GM12872 (cell line): Measurements from ENCODE around the gene RHCG.

Experiments
- TF ChIP-seq, protein P1 (sequence below): IDR thresholded peaks from 3 replicates; pipeline ENCODE4 v1.5.1; 2011; ENCODE audit warnings: low read depth, mild to moderate bottlenecking, low read length, moderate library complexity; ENCODE audit not compliant: insufficient read depth

RHCG gene

GRCh38 chr15:89528757-89529352 lies 32.5 kb upstream of the RHCG start:
- TF ChIP-seq, protein P1, sequence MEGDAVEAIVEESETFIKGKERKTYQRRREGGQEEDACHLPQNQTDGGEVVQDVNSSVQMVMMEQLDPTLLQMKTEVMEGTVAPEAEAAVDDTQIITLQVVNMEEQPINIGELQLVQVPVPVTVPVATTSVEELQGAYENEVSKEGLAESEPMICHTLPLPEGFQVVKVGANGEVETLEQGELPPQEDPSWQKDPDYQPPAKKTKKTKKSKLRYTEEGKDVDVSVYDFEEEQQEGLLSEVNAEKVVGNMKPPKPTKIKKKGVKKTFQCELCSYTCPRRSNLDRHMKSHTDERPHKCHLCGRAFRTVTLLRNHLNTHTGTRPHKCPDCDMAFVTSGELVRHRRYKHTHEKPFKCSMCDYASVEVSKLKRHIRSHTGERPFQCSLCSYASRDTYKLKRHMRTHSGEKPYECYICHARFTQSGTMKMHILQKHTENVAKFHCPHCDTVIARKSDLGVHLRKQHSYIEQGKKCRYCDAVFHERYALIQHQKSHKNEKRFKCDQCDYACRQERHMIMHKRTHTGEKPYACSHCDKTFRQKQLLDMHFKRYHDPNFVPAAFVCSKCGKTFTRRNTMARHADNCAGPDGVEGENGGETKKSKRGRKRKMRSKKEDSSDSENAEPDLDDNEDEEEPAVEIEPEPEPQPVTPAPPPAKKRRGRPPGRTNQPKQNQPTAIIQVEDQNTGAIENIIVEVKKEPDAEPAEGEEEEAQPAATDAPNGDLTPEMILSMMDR = no peak

GRCh38 chr15:89526601-89527441 lies 30.4 kb upstream of the RHCG start:
- TF ChIP-seq, protein P1 = no peak

- TF ChIP-seq, protein P1 = no peak
These were observed 29.8 kb upstream of the RHCG start for GRCh38 chr15:89526181-89526580.

- TF ChIP-seq, protein P1 = no peak
These were observed 27.8 kb upstream of the RHCG start for GRCh38 chr15:89524184-89524583.

GRCh38 chr15:89523101-89523500 lies 26.7 kb upstream of the RHCG start:
- TF ChIP-seq, protein P1 = no peak

GRCh38 chr15:89521605-89522004 lies 25.2 kb upstream of the RHCG start:
- TF ChIP-seq, protein P1 = no peak

DNA sequence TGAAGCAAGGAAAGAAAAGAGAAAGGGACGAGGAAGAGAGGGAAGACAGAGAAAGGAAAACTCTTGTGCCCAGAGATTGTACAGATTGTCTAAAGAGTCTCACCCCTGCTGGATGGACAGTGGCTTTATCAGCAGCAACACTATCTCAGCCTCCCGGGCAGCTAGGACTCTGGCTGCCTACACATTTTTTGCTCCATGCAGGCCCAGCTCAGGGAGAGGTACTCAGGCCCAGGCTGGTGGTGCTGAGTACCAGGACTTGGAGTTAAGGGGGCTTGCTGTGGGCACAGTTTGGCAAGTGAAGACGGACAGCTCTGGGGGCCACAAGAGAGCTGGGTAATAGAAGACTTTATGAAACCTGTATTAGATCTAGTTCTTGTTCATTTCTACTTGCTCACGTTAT lies 19.1 kb upstream of the RHCG start:
- TF ChIP-seq, protein P1 = no peak
